LoVo (cell line): ENCODE data around the gene KCNB1.
"Not testable (repeated sequence)": the region's sequence is repeated elsewhere in the genome, so short reads cannot be mapped to it uniquely, and the experiment has no call there.

Source experiments
- DNase-seq: peaks from one replicate; pipeline ENCODE4 v3.0.0-alpha.2; 2016; ENCODE audit warnings: low spot score

Gene KCNB1

GRCh38 chr20:49319208-49319809, 163.2 kb downstream of the KCNB1 start:
- no peak for DNase-seq

- no peak for DNase-seq
Observed at GRCh38 chr20:49318430-49319207, 163.8 kb downstream of the KCNB1 start.

- DNase-seq: no peak
Observed at GRCh38 chr20:49318091-49318429, 164.4 kb downstream of the KCNB1 start.

GRCh38 chr20:49316704-49317103, 165.8 kb downstream of the KCNB1 start:
- DNase-seq: no peak

GRCh38 chr20:49315580-49315979, 166.9 kb downstream of the KCNB1 start:
- DNase-seq: no peak

- DNase-seq: not testable (repeated sequence)
Observed at GRCh38 chr20:49314052-49314451, 168.4 kb downstream of the KCNB1 start.
